Activated T-cell treated with anti-CD3 and anti-CD28 coated beads, Interleukin-2, amount 50 U/mL, for 72 hours (primary cell): ENCODE results near the gene POGLUT3. TPM values are rescaled to one million over a fixed set of nuclear protein-coding genes. Genes with fewer than 3 reads are reported as not detected.

Experiments used
- ATAC-seq, 2 donors: fragments of 150-1000 bp; cut with Tn5 transposase; replicated peaks in 1 of 2; 2 replicates each; pipeline ENCODE4 v1.10.0; 2021; ENCODE audit warnings: moderate library complexity in 2 of 2, mild to moderate bottlenecking in 1 of 2
- DNase-seq, 2 donors: peaks; one replicate each; pipeline ENCODE4 v3.0.0; 2021 to 2022; ENCODE audit warnings: mixed read lengths in 1 of 2
- H3K27ac Mint-ChIP-seq: one replicate; pipeline ENCODE4 v1.8.0; 2022; ENCODE audit warnings: mild to moderate bottlenecking, moderate library complexity, mixed read lengths
- H3K27me3 Mint-ChIP-seq: one replicate; pipeline ENCODE4 v1.8.0; 2022; ENCODE audit warnings: low read depth, mixed read lengths
- H3K36me3 Mint-ChIP-seq, 2 donors: one replicate each; pipeline ENCODE4 v1.8.0; 2022; ENCODE audit warnings: mixed read lengths in 2 of 2, mild to moderate bottlenecking in 1 of 2; ENCODE audit not compliant: insufficient read depth in 2 of 2
- H3K4me1 Mint-ChIP-seq: one replicate; pipeline ENCODE4 v1.8.0; 2022; ENCODE audit warnings: low read depth, mixed read lengths
- H3K4me3 Mint-ChIP-seq, 2 donors: one replicate each; pipeline ENCODE4 v1.8.0; 2022; ENCODE audit warnings: mild to moderate bottlenecking in 2 of 2, mixed read lengths in 2 of 2, moderate library complexity in 2 of 2
- H3K9me3 Mint-ChIP-seq, 2 donors: one replicate each; pipeline ENCODE4 v1.8.0; 2022; ENCODE audit warnings: mixed read lengths in 2 of 2
- total RNA-seq, 2 donors: library from RNA; stranded (reverse); gene quantifications; one replicate each; pipeline ENCODE4 v1.2.3, GENCODE V29; 2022

Gene POGLUT3
- total RNA-seq, 2 donors from 2014 or later: 12.1 to 16.2 TPM

DNA sequence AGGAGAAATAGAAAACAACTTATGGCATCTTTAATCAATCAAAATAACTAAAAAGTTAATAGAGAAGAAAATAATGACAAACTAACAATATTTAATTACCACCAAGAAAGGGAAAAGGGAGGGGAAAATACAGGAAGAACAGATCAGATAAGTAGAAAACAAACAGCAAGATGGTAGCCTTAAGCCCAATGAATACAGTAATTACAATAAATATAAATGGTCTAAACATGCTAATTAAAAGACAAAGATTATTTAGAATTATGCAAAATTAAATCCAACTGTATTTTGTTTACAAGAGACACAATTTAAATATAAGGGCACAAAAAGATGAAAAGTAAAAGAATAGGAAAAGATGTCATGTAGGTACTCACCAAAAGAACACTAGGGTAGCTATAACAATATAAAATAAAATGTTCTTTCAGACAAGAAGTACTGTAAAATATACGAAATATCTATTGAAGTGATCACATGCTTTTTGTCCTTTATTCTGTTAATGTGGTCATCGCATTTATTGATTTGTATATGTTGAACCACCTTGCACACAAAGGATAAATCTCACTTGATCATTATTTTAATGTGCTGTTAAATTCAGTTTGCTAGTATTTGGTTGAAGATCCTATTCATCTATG lies 44.9 kb downstream of the POGLUT3 start:
- Mint-ChIP-seq H3K36me3 (peaks cover 9 to 18% of the 10 kb centered on the region in 2 donors), H3K4me1 (no peaks in the 10 kb centered on the region), H3K27ac (no peak overlapping the region), H3K9me3 (peaks cover 10 to 14% of the 10 kb centered on the region in 2 donors), H3K27me3 (no peaks in the 10 kb centered on the region), H3K4me3 (no peak overlapping the region)
- no peak for ATAC-seq
- DNase-seq: no peak

Other genes with a start within 250 kb of the POGLUT3 start
- 1 to 10 TPM; 1.2 to 1.5 TPM for gene C11orf65, start 30.9 kb downstream of the POGLUT3 start, total RNA-seq
- 1 to 10 TPM; 4.3 to 5.7 TPM for gene EXPH5, start 95.4 kb upstream of the POGLUT3 start, total RNA-seq
- gene DDX10, start 166.7 kb upstream of the POGLUT3 start, total RNA-seq: 10 to 100 TPM; 24.9 to 32.7 TPM